ENCODE measurements around the gene GINS1. TPM values are rescaled to one million over a fixed set of nuclear protein-coding genes. Genes with fewer than 3 reads are reported as not detected.

GINS1 gene
- total and polyA plus RNA-seq, 4 experiments from 2014 or later = 0.62 to 1.3 (median 0.87) TPM

- no peaks in the 10 kb centered on the region for H3K27me3 ChIP-seq (ENCODE audit: insufficient read depth, low read length)
- Mint-ChIP-seq H3K9me3 (no peaks in the 10 kb centered on the region), H3K4me3 (peak within 1 kb of the TSS; percentile 86 to 91 (median 89)), H3K27me3 (no peaks in the 10 kb centered on the region), H3K27ac (peak within 1 kb of the TSS; percentile 73 to 94 (median 88)), H3K36me3 (peaks cover 0 to 7% of the 10 kb centered on the region in 2 donors), H3K4me1 (peaks cover 12 to 25% (median 14%) of the 10 kb centered on the region in 4 donors)
- CTCF ChIA-PET (ENCODE audit: partially characterized antibody) = interaction anchor here (1.7 kb wide), 1 partner anchor 11 kb away, joined by 5 read pairs; no protein-coding TSS in a partner anchor
- DNase-seq = peak; percentile 91 to 95 (median 92)
- H3K9me3 ChIP-seq (ENCODE audit: control insufficient read depth in 1 of 2, low read length in 2 of 2) = no peaks in the 10 kb centered on the region
- intact Hi-C loops (cut with micrococcal nuclease) = loop anchor here (1.0 to 5.0 kb wide), 11 partner anchors 16 to 1969 kb away; partner anchors contain the start of genes ACSS1, APMAP, GINS1 and NANP
- H3K27ac ChIP-seq (ENCODE audit: low read depth, low read length) = peak within 1 kb of the TSS; percentile 61
- peaks cover 15% of the 10 kb centered on the region for H3K4me1 ChIP-seq (ENCODE audit: insufficient read depth, low read length)
- no peaks in the 10 kb centered on the region for H3K36me3 ChIP-seq (ENCODE audit: insufficient read depth, low read length)
- POLR2A ChIA-PET (ENCODE audit: partially characterized antibody) = interaction anchor here (0.6 to 2.5 kb wide), 6 partner anchors 9 to 398 kb away, joined by 3 to 16 read pairs (median 5); partner anchors contain the start of genes APMAP, ENTPD6 and GINS1
- H3K4me3 ChIP-seq (ENCODE audit: low read length in 2 of 2) = peak within 1 kb of the TSS; percentile 57 to 83
These were observed 16.6 kb upstream of the GINS1 start, which contains the start of gene ABHD12 for GRCh38 chr20:25390538-25391528. ABHD12 (minus strand) TSS chr20:25390835; CDS start chr20:25390703, 132 bp downstream.

DNA sequence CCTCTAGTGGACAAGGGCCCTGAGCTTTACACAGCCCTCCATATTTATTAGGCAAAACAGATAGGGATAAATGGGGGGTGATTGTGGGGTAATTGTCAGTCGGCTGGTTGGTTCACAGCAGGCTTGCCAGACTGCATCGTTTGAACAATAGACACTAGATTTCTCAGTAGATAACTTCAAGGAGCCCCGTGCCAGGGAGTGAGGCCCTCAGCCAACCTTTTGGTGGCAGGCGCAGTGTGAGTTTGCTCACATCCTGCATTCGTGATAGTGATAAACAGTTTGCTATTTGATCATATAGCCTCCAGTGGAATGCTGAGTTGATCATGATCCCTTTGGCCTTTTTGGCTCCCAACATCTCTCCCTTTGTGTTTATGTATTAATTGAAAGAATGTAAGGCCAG is 13.2 kb upstream of the GINS1 start:
- Mint-ChIP-seq H3K4me1 (peaks cover 4 to 17% (median 5%) of the 10 kb centered on the region in 4 donors), H3K4me3 (no peak overlapping the region), H3K27me3 (no peaks in the 10 kb centered on the region), H3K27ac (no peak overlapping the region), H3K9me3 (no peaks in the 10 kb centered on the region), H3K36me3 (peaks cover 0 to 5% of the 10 kb centered on the region in 2 donors)
- Histone ChIP-seq H3K9me3 (ENCODE audit: control insufficient read depth in 1 of 2, low read length in 2 of 2) (no peaks in the 10 kb centered on the region), H3K27ac (ENCODE audit: low read depth, low read length) (no peak overlapping the region), H3K4me1 (ENCODE audit: insufficient read depth, low read length) (peaks cover 10% of the 10 kb centered on the region), H3K4me3 (ENCODE audit: low read length in 2 of 2) (no peak overlapping the region), H3K36me3 (ENCODE audit: insufficient read depth, low read length) (no peaks in the 10 kb centered on the region), H3K27me3 (ENCODE audit: insufficient read depth, low read length) (no peaks in the 10 kb centered on the region)
- CTCF ChIA-PET (ENCODE audit: partially characterized antibody) = no interaction called here
- intact Hi-C loops (cut with micrococcal nuclease) = loop anchor here (5.0 kb wide), 2 partner anchors 473 to 1972 kb away; partner anchors contain the start of gene NAPB
- no peak for DNase-seq
- POLR2A ChIA-PET (ENCODE audit: partially characterized antibody) = no interaction called here

GRCh38 chr20:25394996-25395395 is 12.5 kb upstream of the GINS1 start:
- ChIA-PET POLR2A (ENCODE audit: partially characterized antibody) (no interaction called here), CTCF (ENCODE audit: partially characterized antibody) (interaction anchor here (5.5 kb wide), 1 partner anchor 13 kb away, joined by 32 read pairs; the partner anchor contains the start of gene GINS1)
- Histone ChIP-seq H3K27me3 (ENCODE audit: insufficient read depth, low read length) (no peaks in the 10 kb centered on the region), H3K4me1 (ENCODE audit: insufficient read depth, low read length) (peaks cover 6% of the 10 kb centered on the region), H3K4me3 (ENCODE audit: low read length in 2 of 2) (no peak overlapping the region), H3K27ac (ENCODE audit: low read depth, low read length) (no peak overlapping the region), H3K9me3 (ENCODE audit: control insufficient read depth in 1 of 2, low read length in 2 of 2) (no peaks in the 10 kb centered on the region), H3K36me3 (ENCODE audit: insufficient read depth, low read length) (no peaks in the 10 kb centered on the region)
- no peak overlapping the region for H3K27ac Mint-ChIP-seq
- no peak for DNase-seq
- H3K4me3 Mint-ChIP-seq = no peak overlapping the region
- H3K4me1 Mint-ChIP-seq = peaks cover 0 to 13% (median 2%) of the 10 kb centered on the region in 4 donors
- H3K27me3 Mint-ChIP-seq = no peaks in the 10 kb centered on the region
- peaks cover 0 to 3% of the 10 kb centered on the region in 2 donors for H3K36me3 Mint-ChIP-seq
- intact Hi-C loops (cut with micrococcal nuclease) = loop anchor here (5.0 kb wide), 2 partner anchors 472 to 1973 kb away; partner anchors contain the start of gene NAPB
- no peaks in the 10 kb centered on the region for H3K9me3 Mint-ChIP-seq

DNA sequence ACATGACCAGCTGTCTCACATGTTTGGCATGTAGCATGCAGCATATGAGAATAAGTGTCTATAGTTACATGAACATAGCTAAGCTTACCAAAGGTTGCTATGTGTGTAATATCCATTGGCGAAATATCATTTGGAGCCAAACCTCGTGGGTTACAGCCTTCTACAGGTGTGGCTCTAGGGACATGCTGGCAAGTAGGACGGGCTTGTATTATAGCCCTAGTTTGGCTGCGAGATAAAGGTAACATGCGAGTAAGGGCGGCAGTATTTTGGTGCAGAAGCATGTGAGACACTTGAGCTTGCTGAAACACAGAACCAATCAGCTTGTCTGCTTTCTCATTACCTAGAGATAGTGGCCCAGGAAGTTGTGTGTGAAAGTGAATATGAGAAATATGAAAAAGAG is 10.4 kb upstream of the GINS1 start:
- Histone ChIP-seq H3K4me3 (ENCODE audit: low read length in 2 of 2) (no peak overlapping the region), H3K9me3 (ENCODE audit: control insufficient read depth in 1 of 2, low read length in 2 of 2) (no peaks in the 10 kb centered on the region), H3K4me1 (ENCODE audit: insufficient read depth, low read length) (no peaks in the 10 kb centered on the region), H3K27ac (ENCODE audit: low read depth, low read length) (no peak overlapping the region), H3K36me3 (ENCODE audit: insufficient read depth, low read length) (no peaks in the 10 kb centered on the region), H3K27me3 (ENCODE audit: insufficient read depth, low read length) (no peaks in the 10 kb centered on the region)
- Mint-ChIP-seq H3K4me1 (peaks cover 0 to 6% (median 0%) of the 10 kb centered on the region in 4 donors), H3K27ac (no peak overlapping the region), H3K27me3 (no peaks in the 10 kb centered on the region), H3K36me3 (no peaks in the 10 kb centered on the region), H3K4me3 (no peak overlapping the region), H3K9me3 (peaks cover 0 to 12% (median 4%) of the 10 kb centered on the region in 8 donors)
- no peak for DNase-seq
- ChIA-PET CTCF (ENCODE audit: partially characterized antibody) (interaction anchor here (0.8 to 5.5 kb wide), 8 partner anchors 10 to 403 kb away, joined by 3 to 52 read pairs (median 10); partner anchors contain the start of gene GINS1), POLR2A (ENCODE audit: partially characterized antibody) (no interaction called here)
- intact Hi-C loops (cut with micrococcal nuclease) = no loop called here

GRCh38 chr20:25397821-25398220 is 9.7 kb upstream of the GINS1 start:
- POLR2A ChIA-PET (ENCODE audit: partially characterized antibody) = no interaction called here
- Histone ChIP-seq H3K4me1 (ENCODE audit: insufficient read depth, low read length) (no peaks in the 10 kb centered on the region), H3K9me3 (ENCODE audit: control insufficient read depth in 1 of 2, low read length in 2 of 2) (no peaks in the 10 kb centered on the region), H3K27me3 (ENCODE audit: insufficient read depth, low read length) (no peaks in the 10 kb centered on the region), H3K27ac (ENCODE audit: low read depth, low read length) (no peak overlapping the region), H3K36me3 (ENCODE audit: insufficient read depth, low read length) (no peaks in the 10 kb centered on the region), H3K4me3 (ENCODE audit: low read length in 2 of 2) (no peak overlapping the region)
- Mint-ChIP-seq H3K27ac (no peak overlapping the region), H3K4me1 (peaks cover 0 to 6% (median 0%) of the 10 kb centered on the region in 4 donors), H3K9me3 (peaks cover 0 to 18% (median 10%) of the 10 kb centered on the region in 8 donors), H3K27me3 (no peaks in the 10 kb centered on the region), H3K36me3 (no peaks in the 10 kb centered on the region), H3K4me3 (no peak overlapping the region)
- CTCF ChIA-PET (ENCODE audit: partially characterized antibody) = interaction anchor here (1.2 to 5.5 kb wide), 11 partner anchors 10 to 409 kb away, joined by 3 to 52 read pairs (median 8); partner anchors contain the start of gene GINS1
- DNase-seq = no peak
- intact Hi-C loops (cut with micrococcal nuclease) = no loop called here

DNA sequence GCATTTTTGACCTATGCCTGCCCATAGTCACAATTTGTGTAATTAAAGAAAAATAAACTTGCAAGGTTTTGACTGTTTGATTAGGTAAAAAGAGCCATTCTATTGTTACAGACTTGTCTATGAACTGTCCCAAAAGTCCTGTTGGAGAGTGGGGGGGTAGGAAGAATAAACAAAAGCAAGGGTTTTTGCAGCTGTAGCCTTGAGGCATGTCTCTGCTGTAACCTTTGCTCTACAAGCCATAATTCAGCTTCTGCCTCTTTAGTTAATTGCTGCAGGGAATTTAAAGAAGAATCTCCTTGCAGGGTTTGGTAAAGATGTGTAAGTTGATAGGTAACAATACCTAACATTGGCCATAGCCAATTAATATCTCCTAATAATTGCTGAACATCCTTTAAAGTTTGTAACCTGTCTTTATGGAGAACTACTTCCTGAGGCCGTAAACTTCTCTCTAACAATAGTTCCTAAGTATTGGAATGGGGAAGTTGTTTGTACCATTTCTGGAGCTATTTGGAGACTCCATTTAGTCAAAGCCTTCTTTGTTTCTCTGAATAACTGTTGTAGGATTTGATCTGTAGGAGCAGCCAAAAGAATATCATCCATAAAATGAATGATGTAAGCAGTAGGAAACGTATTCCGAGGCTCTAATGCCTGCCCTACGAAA is 9.0 kb upstream of the GINS1 start:
- Mint-ChIP-seq H3K4me3 (no peak overlapping the region), H3K9me3 (peaks cover 2 to 25% (median 17%) of the 10 kb centered on the region in 8 donors), H3K27me3 (no peaks in the 10 kb centered on the region), H3K4me1 (peaks cover 0 to 5% (median 0%) of the 10 kb centered on the region in 4 donors), H3K36me3 (no peaks in the 10 kb centered on the region), H3K27ac (no peak overlapping the region)
- POLR2A ChIA-PET (ENCODE audit: partially characterized antibody) = interaction anchor here (1.5 to 1.6 kb wide), 2 partner anchors 8 to 9 kb away, joined by 6 to 7 read pairs; partner anchors contain the start of genes ABHD12 and GINS1
- intact Hi-C loops (cut with micrococcal nuclease) = loop anchor here (1.0 kb wide), 3 partner anchors 88 to 404 kb away; no protein-coding TSS in a partner anchor
- CTCF ChIA-PET (ENCODE audit: partially characterized antibody) = interaction anchor here (1.1 to 5.5 kb wide), 21 partner anchors 9 to 410 kb away, joined by 3 to 52 read pairs (median 5); partner anchors contain the start of gene GINS1
- Histone ChIP-seq H3K4me1 (ENCODE audit: insufficient read depth, low read length) (no peaks in the 10 kb centered on the region), H3K9me3 (ENCODE audit: control insufficient read depth in 1 of 2, low read length in 2 of 2) (no peaks in the 10 kb centered on the region), H3K27me3 (ENCODE audit: insufficient read depth, low read length) (no peaks in the 10 kb centered on the region), H3K27ac (ENCODE audit: low read depth, low read length) (no peak overlapping the region), H3K36me3 (ENCODE audit: insufficient read depth, low read length) (no peaks in the 10 kb centered on the region), H3K4me3 (ENCODE audit: low read length in 2 of 2) (no peak overlapping the region)
- no peak for DNase-seq

Measured in CD4-positive, alpha-beta memory T cell (primary cell).